OCI-M2 (cell line): ENCODE measurements around the gene SAMHD1.
"Not testable (repeated sequence)": the region's sequence is repeated elsewhere in the genome, so short reads cannot be mapped to it uniquely, and the experiment has no call there.

Source experiments
- DNase-seq: peaks from one replicate; lab custom pipeline; 2025; ENCODE audit not compliant: unreplicated experiment; lab: John Stamatoyannopoulos, UW

SAMHD1 gene

DNA sequence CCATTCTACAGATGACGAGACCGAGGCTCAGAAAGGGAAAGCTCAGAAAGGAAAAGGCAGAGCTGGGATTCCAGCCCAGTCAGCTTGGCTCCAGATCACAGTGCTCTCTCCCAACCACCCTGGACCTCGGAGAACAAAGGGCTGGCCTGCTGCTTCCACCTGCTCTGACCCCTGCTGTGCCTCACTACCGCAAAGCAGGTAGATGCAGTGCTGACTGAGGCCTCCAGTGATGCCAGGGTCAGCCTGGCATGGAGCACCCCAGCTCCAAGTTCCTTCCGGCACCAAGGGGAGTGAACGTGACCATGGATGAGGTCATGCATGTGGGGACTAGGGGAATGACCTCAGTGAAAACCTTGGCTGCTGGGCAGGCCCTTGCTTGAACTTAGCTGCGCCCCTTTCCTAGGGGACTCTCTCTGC is 96.3 kb downstream of the SAMHD1 start:
- DNase-seq = no peak

DNA sequence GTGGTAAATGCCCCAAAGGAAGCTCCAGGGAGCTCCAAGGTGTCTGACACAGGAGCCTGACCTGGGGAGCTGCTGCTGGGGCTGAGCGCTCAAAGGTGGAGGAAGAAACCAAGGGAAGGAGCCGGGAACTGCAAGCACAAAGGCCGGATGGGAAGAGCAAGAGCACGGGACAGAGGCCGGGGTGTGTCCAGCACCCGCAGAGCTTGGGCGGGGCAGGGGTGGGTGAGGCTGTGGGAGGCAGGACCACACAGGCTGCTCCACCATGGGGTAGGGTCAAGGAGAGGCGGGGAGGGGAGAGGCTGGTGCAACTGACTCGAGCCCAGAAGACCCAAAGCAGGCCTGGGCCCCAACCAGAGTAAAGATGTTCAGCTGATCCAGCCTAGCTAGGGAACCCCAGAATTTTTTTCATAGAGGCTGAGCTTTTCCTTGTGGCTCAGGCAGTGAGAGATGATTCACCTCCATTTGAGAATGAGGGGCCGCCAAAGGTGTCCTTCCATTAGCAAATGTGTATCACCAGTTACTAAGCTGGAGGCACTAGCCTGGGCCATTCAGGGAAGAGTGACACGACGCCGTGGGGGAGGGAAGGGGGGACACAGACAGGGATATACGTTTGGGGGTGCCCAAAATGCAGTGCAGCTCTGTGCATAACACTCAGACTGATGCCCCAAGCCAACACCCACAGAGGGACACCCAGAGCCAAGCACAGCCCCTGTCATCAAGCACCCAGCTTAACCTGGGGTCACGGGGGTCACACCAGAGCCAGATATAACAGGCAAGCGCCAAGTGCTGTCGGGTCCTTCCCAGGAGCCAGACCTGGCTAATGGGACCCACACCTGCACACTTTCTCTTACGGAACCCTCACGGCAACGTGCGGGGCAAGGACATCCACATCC is 96.9 kb downstream of the SAMHD1 start:
- no peak for DNase-seq

- DNase-seq = no peak
Observed at GRCh38 chr20:36852187-36852586, 99.3 kb downstream of the SAMHD1 start.

DNA sequence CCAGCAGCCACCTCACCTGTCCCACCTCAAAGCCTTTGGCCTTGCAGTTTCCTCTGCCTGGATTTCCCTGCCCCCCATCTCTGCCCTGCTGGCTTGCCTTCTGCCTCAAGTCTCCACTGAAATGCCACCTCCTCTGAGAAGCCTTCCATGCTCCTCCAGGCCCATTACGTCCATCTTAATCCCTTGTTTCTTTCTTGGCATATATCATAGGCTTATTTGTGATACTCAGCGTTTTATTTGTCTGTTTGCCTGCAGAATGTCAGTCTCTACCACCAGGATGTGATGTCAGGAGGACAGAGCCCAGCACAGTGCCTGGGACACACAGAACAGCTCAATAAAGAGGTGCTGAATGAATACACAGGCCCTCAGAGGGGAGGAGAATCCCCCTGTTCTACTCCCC is 100.0 kb downstream of the SAMHD1 start:
- no peak for DNase-seq

DNA sequence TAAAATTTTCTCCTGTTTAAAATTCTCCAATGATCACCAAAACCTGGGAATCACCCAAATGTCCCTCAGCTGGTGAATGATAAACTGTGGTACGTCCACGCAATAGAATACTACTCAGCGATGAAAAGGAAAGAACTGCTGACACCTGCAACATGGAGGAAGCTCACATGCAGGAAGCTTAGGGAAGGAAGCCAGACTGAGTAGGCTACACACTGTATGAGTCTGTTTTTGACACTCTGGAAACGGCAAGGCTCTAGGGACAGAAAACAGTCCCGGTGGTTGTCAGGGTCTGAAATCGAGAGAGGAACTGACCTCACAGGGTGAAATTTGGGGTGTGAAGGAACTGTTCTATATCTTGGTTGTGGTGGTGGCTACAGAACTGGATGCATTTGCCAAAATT is 100.7 kb downstream of the SAMHD1 start:
- no peak for DNase-seq

GRCh38 chr20:36849333-36850065 is 102.0 kb downstream of the SAMHD1 start:
- no peak for DNase-seq

DNA sequence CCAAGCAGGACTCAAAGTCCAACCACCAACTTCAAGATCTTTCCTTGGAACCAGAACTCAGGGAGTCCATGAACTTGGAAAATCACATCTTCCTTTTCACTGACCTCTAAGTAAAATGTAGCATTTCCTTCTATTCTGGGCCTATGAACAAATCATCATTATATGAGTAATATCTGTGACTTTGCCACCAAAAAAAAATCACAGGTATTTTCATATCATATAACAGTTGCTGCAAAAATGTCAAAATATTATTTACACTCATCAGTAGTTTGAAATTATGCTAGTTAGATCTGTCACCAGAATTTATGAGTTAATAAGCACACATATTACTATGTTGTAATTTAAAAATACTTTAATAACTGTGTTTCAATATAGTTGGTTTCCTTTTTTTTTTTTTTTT is 102.8 kb downstream of the SAMHD1 start:
- DNase-seq = no peak

DNA sequence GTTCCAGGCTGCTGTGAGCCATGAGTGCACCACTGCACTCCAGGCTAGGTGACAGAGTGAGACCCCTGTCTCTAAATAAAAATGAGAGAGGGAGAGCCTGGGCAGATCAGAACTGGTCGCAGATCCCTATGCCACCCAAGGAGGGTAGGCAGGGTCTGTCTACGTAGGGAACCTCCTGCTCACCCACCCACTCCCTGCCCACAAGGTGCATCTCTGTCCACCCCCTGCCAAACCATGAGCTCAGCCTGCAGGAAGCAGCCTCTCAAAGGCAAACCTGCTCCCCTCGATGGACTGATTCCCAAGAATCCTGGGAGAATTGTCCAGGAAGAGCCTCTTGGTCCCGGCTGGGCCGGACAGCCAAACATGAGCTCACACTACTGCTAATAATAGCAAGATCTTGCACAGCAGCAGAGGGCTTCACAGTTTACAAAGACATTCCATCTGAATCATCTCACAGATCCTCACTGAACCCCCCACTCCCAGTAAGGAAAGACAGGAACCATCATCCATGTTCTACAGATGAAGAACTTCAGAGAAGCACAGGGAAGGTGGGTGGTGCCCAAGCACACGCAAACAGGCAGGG is 103.3 kb downstream of the SAMHD1 start:
- DNase-seq = no peak

DNA sequence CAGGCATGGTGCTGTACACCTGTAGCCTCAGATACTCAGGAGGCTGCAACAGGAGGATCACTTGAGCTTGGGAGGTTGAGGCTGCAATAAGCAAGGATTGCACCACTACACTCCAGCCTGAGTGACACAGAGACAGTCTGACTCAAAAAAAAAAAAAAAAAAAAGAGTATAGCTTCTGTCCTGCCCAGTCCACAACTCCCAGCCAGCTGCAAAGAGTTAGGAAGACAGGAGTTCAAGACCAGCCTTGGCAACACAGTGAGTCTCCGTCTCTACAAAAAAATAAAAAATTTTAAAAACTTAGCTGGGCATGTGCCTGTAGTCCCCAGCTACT is 103.8 kb downstream of the SAMHD1 start:
- no peak for DNase-seq

GRCh38 chr20:36847009-36847709 is 104.3 kb downstream of the SAMHD1 start:
- no peak for DNase-seq

DNA sequence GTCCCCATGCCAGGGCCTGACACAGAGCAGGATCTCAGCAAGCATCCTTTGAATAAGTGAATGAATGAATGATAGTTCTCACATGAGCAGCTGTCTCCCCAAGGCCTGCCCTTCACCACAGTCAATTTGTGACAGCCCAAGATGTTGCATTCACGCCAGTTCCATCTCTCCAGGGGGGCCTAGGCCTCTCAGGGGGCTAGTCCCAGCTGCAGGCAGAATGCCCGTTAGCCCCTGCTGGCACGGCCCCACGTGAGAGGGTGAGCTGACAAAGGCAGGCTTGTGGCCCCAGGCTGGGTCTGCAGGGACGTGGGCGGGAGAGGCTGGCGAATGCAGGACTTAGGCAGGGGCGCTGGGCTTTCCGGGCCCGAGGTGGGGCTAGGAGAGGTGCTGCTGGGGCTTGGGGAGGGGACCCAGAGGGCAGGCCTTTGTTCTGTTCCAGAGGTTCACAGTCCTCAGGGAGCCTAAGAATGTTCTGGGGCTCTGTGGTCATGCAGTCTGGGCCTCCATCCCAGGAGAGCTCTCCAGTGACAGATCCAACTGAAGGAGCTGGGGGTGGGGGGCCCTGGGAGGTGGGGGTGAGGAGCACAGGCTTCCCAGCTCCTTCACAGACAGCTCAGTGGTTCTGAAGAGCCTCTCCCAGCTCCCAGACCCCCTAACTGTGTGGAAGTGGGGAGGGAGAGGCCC is 106.1 kb downstream of the SAMHD1 start:
- no peak for DNase-seq

- not testable (repeated sequence) for DNase-seq
Observed at GRCh38 chr20:36841030-36841429, 110.5 kb downstream of the SAMHD1 start.
